Measurements from ENCODE around the gene DRG2. TPM values are rescaled to one million over a fixed set of nuclear protein-coding genes. Genes with fewer than 3 reads are reported as not detected.

The DRG2 gene
- total RNA-seq, 2 donors from 2014 or later = 18.2 to 27.7 TPM

Other genes starting within 250 kb of the DRG2 start
- gene TOM1L2, start 115.5 kb upstream of the DRG2 start, total RNA-seq = 100 to 1,000 TPM; 186 to 347 TPM
- 1 to 10 TPM in 1 of 2 donors, under 1 TPM in 1; 0.94 to 1.7 TPM for gene DRC3, start 115.1 kb upstream of the DRG2 start, total RNA-seq
- 10 to 100 TPM; 11.1 to 47.0 TPM for gene ATPAF2, start 48.8 kb upstream of the DRG2 start, total RNA-seq
- 10 to 100 TPM; 14.0 to 22.1 TPM for gene GID4, start 48.5 kb upstream of the DRG2 start, total RNA-seq
- under 1 TPM in 1 of 2 donors, not detected in 1; 0.20 TPM for gene MYO15A, start 20.8 kb downstream of the DRG2 start, total RNA-seq
- gene ALKBH5, start 95.9 kb downstream of the DRG2 start, total RNA-seq = 100 to 1,000 TPM; 177 to 193 TPM
- 10 to 100 TPM; 12.6 to 16.7 TPM for gene LLGL1, start 137.7 kb downstream of the DRG2 start, total RNA-seq
- 100 to 1,000 TPM; 232 to 306 TPM for gene FLII, start 170.8 kb downstream of the DRG2 start, total RNA-seq
- gene MIEF2, start 172.7 kb downstream of the DRG2 start, total RNA-seq = 10 to 100 TPM; 14.1 to 20.2 TPM
- 10 to 100 TPM; 12.6 to 18.8 TPM for gene TOP3A, start 227.0 kb downstream of the DRG2 start, total RNA-seq
- gene SMCR8, start 227.3 kb downstream of the DRG2 start, total RNA-seq = 10 to 100 TPM; 11.1 to 11.4 TPM